Posterior vena cava (tissue), 2 donors: ENCODE results near the gene ROBO1. TPM values are rescaled to one million over a fixed set of nuclear protein-coding genes. Genes with fewer than 3 reads are reported as not detected.

Source experiments
- DNase-seq: peaks from one replicate; pipeline ENCODE4 v3.0.0-alpha.2; 2020; ENCODE audit warnings: low spot score
- intact Hi-C, 2 donors: fragments of 100-400 bp; cut with DNase I; formaldehyde crosslinking; loops; one replicate each; pipeline versions ENCODE4 v1.14.1 to v1.14.2; 2022 to 2023
- total RNA-seq, 2 donors: library from RNA; stranded (reverse); fragmentation: NEBNext Ultra II Directional; extraction: Animal tissue kit (Norgen Biotek cat#: 25700); gene quantifications; one replicate each; pipeline ENCODE4 v1.2.1, GENCODE V29; 2021
- donor health status: DM: yes; HTN: yes; CAD: no.
- donor health status: DM: yes; HTN: yes; CAD: no.

The ROBO1 gene
- total RNA-seq, 2 donors from 2014 or later: 27.2 to 28.2 TPM

GRCh38 chr3:78990156-78990555, 777.6 kb downstream of the ROBO1 start:
- DNase-seq: no peak
- intact Hi-C loops: loop anchor here in 1 of 2 donors (5.0 kb wide), 1 partner anchor 1613 kb away; no protein-coding TSS in a partner anchor

- DNase-seq: no peak
- intact Hi-C loops: no loop called here
These were observed 779.5 kb downstream of the ROBO1 start for GRCh38 chr3:78988324-78988723.

- DNase-seq: no peak
- intact Hi-C loops: no loop called here
These were observed 781.2 kb downstream of the ROBO1 start for GRCh38 chr3:78986416-78987101.

GRCh38 chr3:78985981-78986380, 781.8 kb downstream of the ROBO1 start:
- intact Hi-C loops: no loop called here

GRCh38 chr3:78979028-78979427, 788.8 kb downstream of the ROBO1 start:
- intact Hi-C loops: no loop called here
- DNase-seq: no peak

More at GRCh38 chr3:78985981-78986380, 781.8 kb downstream of the ROBO1 start:
- DNase-seq: no peak

GRCh38 chr3:78978037-78978436, 789.8 kb downstream of the ROBO1 start:
- intact Hi-C loops: no loop called here
- DNase-seq: no peak

- intact Hi-C loops: no loop called here
- no peak for DNase-seq
These were observed 790.7 kb downstream of the ROBO1 start for GRCh38 chr3:78977073-78977472.

GRCh38 chr3:78976200-78976599, 791.6 kb downstream of the ROBO1 start:
- intact Hi-C loops: no loop called here
- DNase-seq: no peak

GRCh38 chr3:78974181-78974790, 793.5 kb downstream of the ROBO1 start:
- DNase-seq: no peak
- intact Hi-C loops: no loop called here

GRCh38 chr3:78972617-78973301, 795.0 kb downstream of the ROBO1 start:
- intact Hi-C loops: no loop called here
- DNase-seq: no peak

- no peak for DNase-seq
- intact Hi-C loops: no loop called here
These were observed 797.1 kb downstream of the ROBO1 start for GRCh38 chr3:78970656-78971055.

GRCh38 chr3:78969483-78969882, 798.3 kb downstream of the ROBO1 start:
- DNase-seq: no peak
- intact Hi-C loops: no loop called here

GRCh38 chr3:78967061-78967460, 800.7 kb downstream of the ROBO1 start:
- DNase-seq: no peak
- intact Hi-C loops: no loop called here

GRCh38 chr3:78963771-78964170, 804.0 kb downstream of the ROBO1 start:
- intact Hi-C loops: no loop called here
- no peak for DNase-seq

- no peak for DNase-seq
- intact Hi-C loops: no loop called here
These were observed 810.3 kb downstream of the ROBO1 start for GRCh38 chr3:78957456-78957855.

- no peak for DNase-seq
- intact Hi-C loops: no loop called here
These were observed 816.4 kb downstream of the ROBO1 start for GRCh38 chr3:78951342-78951945.

GRCh38 chr3:78941587-78941986, 826.2 kb downstream of the ROBO1 start:
- intact Hi-C loops: no loop called here
- no peak for DNase-seq

GRCh38 chr3:78940626-78941025, 827.2 kb downstream of the ROBO1 start:
- no peak for DNase-seq
- intact Hi-C loops: no loop called here

GRCh38 chr3:78940128-78940527, 827.7 kb downstream of the ROBO1 start:
- DNase-seq: no peak
- intact Hi-C loops: no loop called here

GRCh38 chr3:78937475-78937874, 830.3 kb downstream of the ROBO1 start:
- intact Hi-C loops: no loop called here
- DNase-seq: no peak
